GM06990 (cell line): Measurements from ENCODE around the gene GRK3.
"Not testable (repeated sequence)": the region's sequence is repeated elsewhere in the genome, so short reads cannot be mapped to it uniquely, and the experiment has no call there.

ENCODE experiments used
- DNase-seq: peaks from one replicate; pipeline ENCODE4 v3.0.0-alpha.2; 2011; ENCODE audit not compliant: insufficient read length; ENCODE audit errors: extremely low read depth
- H3K27me3 ChIP-seq: replicated peaks from 2 replicates; pipeline ENCODE4 v1.6.0; 2011; ENCODE audit warnings: low read length; ENCODE audit not compliant: control insufficient read depth, insufficient read depth
- H3K36me3 ChIP-seq: 2 replicates; pipeline ENCODE4 v1.5.1; 2011; ENCODE audit warnings: low read length; ENCODE audit not compliant: control insufficient read depth, insufficient read depth
- H3K4me3 ChIP-seq: replicated peaks from 2 replicates; pipeline ENCODE4 v1.5.1; 2011; ENCODE audit warnings: low read depth, mild to moderate bottlenecking, control low read depth, low read length
- TF ChIP-seq, protein P1 (sequence below): IDR thresholded peaks from 2 replicates; pipeline ENCODE4 v1.5.1; 2011; ENCODE audit warnings: low read length, control low read depth, mild to moderate bottlenecking, inconsistent platforms; ENCODE audit not compliant: insufficient read depth, poor library complexity, severe bottlenecking

Gene GRK3

DNA sequence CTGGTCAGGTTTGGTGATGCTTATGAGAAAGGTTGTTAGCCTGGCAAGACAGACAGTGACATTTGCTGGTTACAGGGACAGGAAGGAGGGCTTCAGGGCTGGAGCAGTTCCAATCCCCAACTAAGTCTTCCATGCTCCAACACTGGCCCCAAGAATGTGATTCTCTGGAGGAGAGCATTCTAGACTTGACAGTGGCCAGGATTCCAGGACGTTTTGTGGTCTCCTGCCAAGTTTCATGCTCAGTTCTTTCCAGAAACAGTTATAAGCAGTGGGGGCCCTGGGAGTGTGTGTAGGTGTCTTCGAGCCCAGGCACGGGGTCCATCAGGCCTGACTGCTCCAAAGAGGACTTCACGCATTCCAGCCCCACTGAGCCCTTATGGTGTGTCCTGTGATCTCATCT is 8.9 kb upstream of the GRK3 start:
- no peak for DNase-seq
- H3K27me3 ChIP-seq: no peaks in the 10 kb centered on the region
- TF ChIP-seq, protein P1, sequence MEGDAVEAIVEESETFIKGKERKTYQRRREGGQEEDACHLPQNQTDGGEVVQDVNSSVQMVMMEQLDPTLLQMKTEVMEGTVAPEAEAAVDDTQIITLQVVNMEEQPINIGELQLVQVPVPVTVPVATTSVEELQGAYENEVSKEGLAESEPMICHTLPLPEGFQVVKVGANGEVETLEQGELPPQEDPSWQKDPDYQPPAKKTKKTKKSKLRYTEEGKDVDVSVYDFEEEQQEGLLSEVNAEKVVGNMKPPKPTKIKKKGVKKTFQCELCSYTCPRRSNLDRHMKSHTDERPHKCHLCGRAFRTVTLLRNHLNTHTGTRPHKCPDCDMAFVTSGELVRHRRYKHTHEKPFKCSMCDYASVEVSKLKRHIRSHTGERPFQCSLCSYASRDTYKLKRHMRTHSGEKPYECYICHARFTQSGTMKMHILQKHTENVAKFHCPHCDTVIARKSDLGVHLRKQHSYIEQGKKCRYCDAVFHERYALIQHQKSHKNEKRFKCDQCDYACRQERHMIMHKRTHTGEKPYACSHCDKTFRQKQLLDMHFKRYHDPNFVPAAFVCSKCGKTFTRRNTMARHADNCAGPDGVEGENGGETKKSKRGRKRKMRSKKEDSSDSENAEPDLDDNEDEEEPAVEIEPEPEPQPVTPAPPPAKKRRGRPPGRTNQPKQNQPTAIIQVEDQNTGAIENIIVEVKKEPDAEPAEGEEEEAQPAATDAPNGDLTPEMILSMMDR: no peak
- H3K4me3 ChIP-seq: no peak overlapping the region
- no peaks in the 10 kb centered on the region for H3K36me3 ChIP-seq

DNA sequence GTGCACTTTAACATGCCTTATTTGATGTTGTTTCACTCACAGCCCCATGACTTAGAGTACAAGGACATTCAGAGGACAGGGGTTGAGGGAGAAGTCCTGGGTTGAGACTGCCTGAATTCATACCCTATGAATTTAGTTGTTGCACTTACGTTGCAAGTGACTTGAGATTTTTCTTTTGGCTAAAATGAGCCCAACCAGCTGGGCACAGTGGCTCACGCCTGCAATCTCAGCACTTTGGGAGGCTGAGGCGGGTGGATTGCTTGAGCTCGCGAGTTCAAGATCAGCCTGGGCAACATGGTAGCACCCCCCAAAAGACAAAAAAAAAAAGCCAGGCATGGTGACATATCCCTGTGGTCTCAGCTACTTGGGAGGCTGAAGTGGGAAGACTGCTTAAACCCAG is 7.3 kb upstream of the GRK3 start:
- Histone ChIP-seq H3K27me3 (no peaks in the 10 kb centered on the region), H3K4me3 (no peak overlapping the region), H3K36me3 (no peaks in the 10 kb centered on the region)
- TF ChIP-seq, protein P1: no peak
- no peak for DNase-seq

DNA sequence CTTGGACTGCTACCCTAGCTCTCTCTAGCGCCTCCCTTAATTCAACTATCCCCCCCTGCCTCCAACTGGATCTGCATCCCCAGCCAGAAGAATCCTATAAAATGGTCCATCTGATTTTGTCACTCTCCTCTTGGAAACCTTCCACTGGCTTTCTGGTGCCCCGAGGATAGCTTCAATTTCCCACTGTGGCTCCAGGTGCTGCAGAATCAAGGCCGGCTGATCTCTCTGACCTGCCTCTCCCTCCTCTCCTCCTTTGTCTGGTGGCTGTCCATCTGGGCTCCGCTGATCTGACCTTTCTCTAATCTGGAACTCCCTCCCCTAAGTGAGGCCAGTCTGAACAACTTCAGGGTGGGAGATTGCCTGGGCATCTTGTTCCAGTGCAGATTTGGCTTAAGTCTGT is 6.1 kb upstream of the GRK3 start:
- H3K36me3 ChIP-seq: no peaks in the 10 kb centered on the region
- no peak overlapping the region for H3K4me3 ChIP-seq
- TF ChIP-seq, protein P1: no peak
- DNase-seq: no peak
- no peaks in the 10 kb centered on the region for H3K27me3 ChIP-seq

- H3K27me3 ChIP-seq, H3K36me3 ChIP-seq, H3K4me3 ChIP-seq, DNase-seq: not testable (repeated sequence)
Observed at GRCh38 chr22:25559910-25560309, 4.6 kb upstream of the GRK3 start.

DNA sequence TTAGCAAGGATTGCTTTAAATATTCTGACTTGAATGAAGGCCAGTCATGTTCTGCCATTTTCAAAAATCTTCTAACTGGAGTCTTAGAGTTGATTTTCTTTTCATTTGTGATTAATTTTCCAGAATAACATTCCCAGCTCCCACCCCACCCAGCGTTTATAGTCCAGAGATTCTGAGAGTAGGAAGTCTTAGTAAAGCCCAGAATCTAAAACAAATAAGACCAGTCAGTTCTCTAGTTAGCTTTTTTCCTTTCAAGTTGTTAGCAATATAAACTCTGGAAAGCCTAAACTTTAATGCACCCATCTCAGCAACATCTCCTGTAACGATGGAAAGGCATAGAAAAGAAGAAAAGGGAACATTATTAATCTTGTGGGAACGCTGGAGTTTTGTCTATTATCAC is 3.3 kb upstream of the GRK3 start:
- not testable (repeated sequence) for H3K27me3 ChIP-seq, H3K4me3 ChIP-seq, H3K36me3 ChIP-seq, DNase-seq

DNA sequence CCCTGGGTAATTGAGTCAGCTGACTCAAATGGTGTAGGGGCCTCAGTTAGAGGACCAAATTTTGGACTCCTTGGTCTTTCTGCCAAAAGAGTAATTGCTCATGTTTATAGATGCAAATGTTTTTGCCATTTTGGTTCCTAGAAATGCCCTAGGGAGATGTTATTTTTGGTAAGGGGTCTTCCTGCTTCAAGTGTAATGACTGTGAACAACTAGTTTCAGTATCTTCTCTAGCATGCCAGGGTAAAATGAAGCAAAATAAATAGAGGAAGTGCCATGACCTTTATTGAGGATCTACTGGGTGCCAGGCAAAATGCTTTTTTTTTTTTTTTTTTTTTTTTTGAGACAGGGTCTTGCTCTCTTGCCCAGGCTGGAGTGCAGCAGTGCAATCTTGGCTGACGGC is 2.5 kb upstream of the GRK3 start:
- not testable (repeated sequence) for H3K4me3 ChIP-seq, H3K36me3 ChIP-seq, DNase-seq, H3K27me3 ChIP-seq

- not testable (repeated sequence) for DNase-seq, H3K27me3 ChIP-seq, H3K36me3 ChIP-seq
- H3K4me3 ChIP-seq: peak overlapping the region; percentile 74; the same call in 1 of the 2 replicates
Observed at GRCh38 chr22:25562966-25563760, 1.3 kb upstream of the GRK3 start.
